GM21381 (cell line): ENCODE measurements around the gene RANBP3.
A peak's percentile ranks its signal among the peaks of the same experiment; 100 is the strongest.

ENCODE experiments used
- ATAC-seq: cut with Tn5 transposase; IDR thresholded peaks from one replicate; pipeline ENCODE4 v1.9.1; 2021; ENCODE audit warnings: mild to moderate bottlenecking, moderate library complexity; ENCODE audit not compliant: unreplicated experiment

Gene RANBP3

GRCh38 chr19:5905114-5905778, 72.7 kb downstream of the RANBP3 start:
- ATAC-seq, result no peak

GRCh38 chr19:5904352-5905113, 73.4 kb downstream of the RANBP3 start, which contains the start of gene VMAC:
TSS of gene VMAC (plus strand) at chr19:5904872. CDS start at chr19:5904891, 19 bp downstream.
- peak; percentile 73 for ATAC-seq

- ATAC-seq, result peak; percentile 39
Observed at GRCh38 chr19:5903624-5904351, 74.2 kb downstream of the RANBP3 start, which contains the start of gene NDUFA11. TSS of gene NDUFA11 (minus strand) at chr19:5903790. CDS start at chr19:5903708, 82 bp downstream.

GRCh38 chr19:5903056-5903623, 74.8 kb downstream of the RANBP3 start:
- no peak for ATAC-seq

GRCh38 chr19:5900976-5901375, 77.0 kb downstream of the RANBP3 start:
- ATAC-seq, result no peak

GRCh38 chr19:5899728-5900526, 78.0 kb downstream of the RANBP3 start:
- no peak for ATAC-seq

GRCh38 chr19:5897189-5897969, 80.6 kb downstream of the RANBP3 start:
- no peak for ATAC-seq

GRCh38 chr19:5896365-5897076, 81.4 kb downstream of the RANBP3 start:
- no peak for ATAC-seq

- ATAC-seq, result no peak
Observed at GRCh38 chr19:5895890-5896289, 82.0 kb downstream of the RANBP3 start.

- no peak for ATAC-seq
Observed at GRCh38 chr19:5895409-5895808, 82.5 kb downstream of the RANBP3 start.

GRCh38 chr19:5894704-5895349, 83.1 kb downstream of the RANBP3 start:
- ATAC-seq, result no peak

- no peak for ATAC-seq
Observed at GRCh38 chr19:5893907-5894703, 83.8 kb downstream of the RANBP3 start.

GRCh38 chr19:5893296-5893903, 84.5 kb downstream of the RANBP3 start:
- ATAC-seq, result no peak

GRCh38 chr19:5892772-5893275, 85.1 kb downstream of the RANBP3 start:
- no peak for ATAC-seq

GRCh38 chr19:5891938-5892771, 85.8 kb downstream of the RANBP3 start:
- ATAC-seq, result no peak

- no peak for ATAC-seq
Observed at GRCh38 chr19:5891572-5891937, 86.4 kb downstream of the RANBP3 start.
